AG09309 (cell line): ENCODE results near the gene NRXN3.

Experiments used
- DNase-seq: peaks from one replicate; pipeline ENCODE4 v3.0.0-alpha.2; 2010; ENCODE audit warnings: low read depth
- H3K4me3 ChIP-seq: 2 replicates; pipeline ENCODE4 v1.5.1; 2011; ENCODE audit warnings: mild to moderate bottlenecking, low read depth, low read length, moderate library complexity; ENCODE audit not compliant: control insufficient read depth
- CTCF ChIP-seq: IDR thresholded peaks from 2 replicates; pipeline ENCODE4 v1.5.1; 2011; ENCODE audit warnings: mild to moderate bottlenecking, low read depth, low read length, inconsistent platforms; ENCODE audit not compliant: insufficient read depth, control insufficient read depth; ENCODE audit errors: missing control alignments

Gene NRXN3

GRCh38 chr14:79318371-79318770, 1148.2 kb downstream of the NRXN3 start:
- H3K4me3 ChIP-seq: no peak overlapping the region
- no peak for TF ChIP-seq CTCF
- peak; percentile 17 for DNase-seq

- DNase-seq: no peak
- TF ChIP-seq CTCF: no peak
- H3K4me3 ChIP-seq: no peak overlapping the region
Measured at GRCh38 chr14:79320561-79320960, 1150.4 kb downstream of the NRXN3 start.

GRCh38 chr14:79321070-79321469, 1150.9 kb downstream of the NRXN3 start:
- no peak for DNase-seq
- no peak overlapping the region for H3K4me3 ChIP-seq
- TF ChIP-seq CTCF: no peak

GRCh38 chr14:79325071-79325470, 1154.9 kb downstream of the NRXN3 start:
- TF ChIP-seq CTCF: no peak
- H3K4me3 ChIP-seq: no peak overlapping the region
- DNase-seq: no peak

GRCh38 chr14:79325557-79325956, 1155.4 kb downstream of the NRXN3 start:
- TF ChIP-seq CTCF: no peak
- H3K4me3 ChIP-seq: no peak overlapping the region
- no peak for DNase-seq

- no peak for TF ChIP-seq CTCF
- DNase-seq: no peak
- no peak overlapping the region for H3K4me3 ChIP-seq
Measured at GRCh38 chr14:79328863-79329262, 1158.7 kb downstream of the NRXN3 start.

GRCh38 chr14:79331830-79332229, 1161.7 kb downstream of the NRXN3 start:
- no peak for DNase-seq
- no peak for TF ChIP-seq CTCF
- H3K4me3 ChIP-seq: no peak overlapping the region
